Activated T-helper 2 cell treated with anti-CD3 and anti-CD28 coated beads, Interferon-gamma antibody, Interleukin-2, Interleukin-4, amounts not matched to agents 10 μg/mL and 5 μg/mL and 100 μg/mL, durations not matched to agents 14 hours and 24 hours and 36 hours (primary cell): ENCODE data around the gene SEMA3C. TPM values are rescaled to one million over a fixed set of nuclear protein-coding genes. Genes with fewer than 3 reads are reported as not detected.
A peak's percentile ranks its signal among the peaks of the same experiment; 100 is the strongest.

ENCODE experiments used
- DNase-seq: peaks from one replicate; pipeline ENCODE4 v3.0.0; 2021; ENCODE audit warnings: low spot score
- H3K27ac Mint-ChIP-seq: one replicate; pipeline ENCODE4 v1.8.0; 2021; ENCODE audit warnings: mixed read lengths
- H3K27me3 Mint-ChIP-seq: one replicate; pipeline ENCODE4 v1.8.0; 2021; ENCODE audit warnings: low read depth, mixed read lengths
- H3K36me3 Mint-ChIP-seq: one replicate; pipeline ENCODE4 v1.8.0; 2021; ENCODE audit warnings: low read depth, mixed read lengths
- H3K4me1 Mint-ChIP-seq: one replicate; pipeline ENCODE4 v1.8.0; 2021; ENCODE audit warnings: low read depth, mixed read lengths
- H3K4me3 Mint-ChIP-seq: one replicate; pipeline ENCODE4 v1.8.0; 2021; ENCODE audit warnings: low read depth, mild to moderate bottlenecking, moderate library complexity, mixed read lengths
- H3K9me3 Mint-ChIP-seq: one replicate; pipeline ENCODE4 v1.8.0; 2021; ENCODE audit warnings: mixed read lengths
- intact Hi-C: fragments of 100-400 bp; cut with micrococcal nuclease; formaldehyde crosslinking; loops from one replicate; pipeline ENCODE4 v1.15.1; 2023
- total RNA-seq: library from RNA; stranded (reverse); gene quantifications from 2 replicates; pipeline ENCODE4 v1.2.3, GENCODE V29; 2022

The SEMA3C gene
- total RNA-seq, 1 donor from 2014 or later: not detected

GRCh38 chr7:80921130-80921529, 2.3 kb upstream of the SEMA3C start:
- Mint-ChIP-seq H3K36me3 (no peaks in the 10 kb centered on the region), H3K27ac (no peak overlapping the region), H3K27me3 (peaks cover 45% of the 10 kb centered on the region), H3K4me3 (no peak overlapping the region), H3K9me3 (no peaks in the 10 kb centered on the region), H3K4me1 (peaks cover 11% of the 10 kb centered on the region)
- intact Hi-C loops: no loop called here
- DNase-seq: no peak

GRCh38 chr7:80918399-80918798, 452 bp downstream of the SEMA3C start:
- Mint-ChIP-seq H3K36me3 (no peaks in the 10 kb centered on the region), H3K9me3 (no peaks in the 10 kb centered on the region), H3K4me3 (peak overlapping the region; percentile 15), H3K27ac (no peak overlapping the region), H3K27me3 (peaks cover 43% of the 10 kb centered on the region), H3K4me1 (peaks cover 11% of the 10 kb centered on the region)
- DNase-seq: no peak
- intact Hi-C loops: no loop called here

GRCh38 chr7:80916770-80917741, 1.8 kb downstream of the SEMA3C start:
- DNase-seq: no peak
- peaks cover 11% of the 10 kb centered on the region for H3K4me1 Mint-ChIP-seq
- peaks cover 39% of the 10 kb centered on the region for H3K27me3 Mint-ChIP-seq
- no peak overlapping the region for H3K4me3 Mint-ChIP-seq
- H3K9me3 Mint-ChIP-seq: no peaks in the 10 kb centered on the region
- intact Hi-C loops: no loop called here
- no peaks in the 10 kb centered on the region for H3K36me3 Mint-ChIP-seq
- H3K27ac Mint-ChIP-seq: no peak overlapping the region

- Mint-ChIP-seq H3K4me1 (no peaks in the 10 kb centered on the region), H3K27me3 (no peaks in the 10 kb centered on the region), H3K27ac (no peak overlapping the region), H3K9me3 (no peaks in the 10 kb centered on the region), H3K36me3 (no peaks in the 10 kb centered on the region), H3K4me3 (no peak overlapping the region)
- DNase-seq: no peak
- intact Hi-C loops: no loop called here
Observed at GRCh38 chr7:80910228-80910627, 8.6 kb downstream of the SEMA3C start.

- no peak overlapping the region for H3K4me3 Mint-ChIP-seq
- intact Hi-C loops: no loop called here
- H3K4me1 Mint-ChIP-seq: no peaks in the 10 kb centered on the region
- DNase-seq: no peak
- no peaks in the 10 kb centered on the region for H3K36me3 Mint-ChIP-seq
- no peaks in the 10 kb centered on the region for H3K9me3 Mint-ChIP-seq
- H3K27ac Mint-ChIP-seq: no peak overlapping the region
- no peaks in the 10 kb centered on the region for H3K27me3 Mint-ChIP-seq
Observed at GRCh38 chr7:80908360-80908797, 10.5 kb downstream of the SEMA3C start.

- intact Hi-C loops: no loop called here
- H3K27me3 Mint-ChIP-seq: no peaks in the 10 kb centered on the region
- no peaks in the 10 kb centered on the region for H3K4me1 Mint-ChIP-seq
- DNase-seq: no peak
- no peaks in the 10 kb centered on the region for H3K9me3 Mint-ChIP-seq
- H3K4me3 Mint-ChIP-seq: no peak overlapping the region
- no peaks in the 10 kb centered on the region for H3K36me3 Mint-ChIP-seq
- H3K27ac Mint-ChIP-seq: no peak overlapping the region
Observed at GRCh38 chr7:80907612-80908011, 11.2 kb downstream of the SEMA3C start.

- DNase-seq: no peak
- Mint-ChIP-seq H3K36me3 (no peaks in the 10 kb centered on the region), H3K9me3 (no peaks in the 10 kb centered on the region), H3K27me3 (no peaks in the 10 kb centered on the region), H3K4me3 (no peak overlapping the region), H3K4me1 (no peaks in the 10 kb centered on the region), H3K27ac (no peak overlapping the region)
- intact Hi-C loops: no loop called here
Observed at GRCh38 chr7:80907141-80907601, 11.7 kb downstream of the SEMA3C start.

GRCh38 chr7:80905334-80905733, 13.5 kb downstream of the SEMA3C start:
- intact Hi-C loops: no loop called here
- Mint-ChIP-seq H3K9me3 (no peaks in the 10 kb centered on the region), H3K4me1 (no peaks in the 10 kb centered on the region), H3K27ac (no peak overlapping the region), H3K36me3 (no peaks in the 10 kb centered on the region), H3K4me3 (no peak overlapping the region), H3K27me3 (no peaks in the 10 kb centered on the region)
- DNase-seq: no peak

- H3K27me3 Mint-ChIP-seq: no peaks in the 10 kb centered on the region
- H3K36me3 Mint-ChIP-seq: no peaks in the 10 kb centered on the region
- intact Hi-C loops: no loop called here
- no peaks in the 10 kb centered on the region for H3K9me3 Mint-ChIP-seq
- DNase-seq: no peak
- H3K27ac Mint-ChIP-seq: no peak overlapping the region
- no peaks in the 10 kb centered on the region for H3K4me1 Mint-ChIP-seq
- no peak overlapping the region for H3K4me3 Mint-ChIP-seq
Observed at GRCh38 chr7:80902716-80903308, 16.0 kb downstream of the SEMA3C start.

GRCh38 chr7:80902019-80902418, 16.8 kb downstream of the SEMA3C start:
- DNase-seq: no peak
- H3K9me3 Mint-ChIP-seq: no peaks in the 10 kb centered on the region
- no peak overlapping the region for H3K4me3 Mint-ChIP-seq
- H3K36me3 Mint-ChIP-seq: no peaks in the 10 kb centered on the region
- H3K27me3 Mint-ChIP-seq: no peaks in the 10 kb centered on the region
- no peaks in the 10 kb centered on the region for H3K4me1 Mint-ChIP-seq
- intact Hi-C loops: no loop called here
- no peak overlapping the region for H3K27ac Mint-ChIP-seq

- H3K4me1 Mint-ChIP-seq: no peaks in the 10 kb centered on the region
- H3K27me3 Mint-ChIP-seq: no peaks in the 10 kb centered on the region
- no peak for DNase-seq
- H3K27ac Mint-ChIP-seq: no peak overlapping the region
- H3K9me3 Mint-ChIP-seq: no peaks in the 10 kb centered on the region
- intact Hi-C loops: no loop called here
- no peaks in the 10 kb centered on the region for H3K36me3 Mint-ChIP-seq
- no peak overlapping the region for H3K4me3 Mint-ChIP-seq
Observed at GRCh38 chr7:80900583-80901576, 18.0 kb downstream of the SEMA3C start.

- no peaks in the 10 kb centered on the region for H3K4me1 Mint-ChIP-seq
- DNase-seq: no peak
- no peaks in the 10 kb centered on the region for H3K9me3 Mint-ChIP-seq
- H3K27ac Mint-ChIP-seq: no peak overlapping the region
- intact Hi-C loops: no loop called here
- no peak overlapping the region for H3K4me3 Mint-ChIP-seq
- no peaks in the 10 kb centered on the region for H3K27me3 Mint-ChIP-seq
- no peaks in the 10 kb centered on the region for H3K36me3 Mint-ChIP-seq
Observed at GRCh38 chr7:80896906-80897598, 21.8 kb downstream of the SEMA3C start.
